H1 (cell line): Measurements from ENCODE around the gene SV2B. TPM values are rescaled to one million over a fixed set of nuclear protein-coding genes. Genes with fewer than 3 reads are reported as not detected.
A peak's percentile ranks its signal among the peaks of the same experiment; 100 is the strongest.

Experiments used
- BACH1 ChIP-seq: IDR thresholded peaks from 2 replicates; pipeline ENCODE4 v1.6.1; 2012; ENCODE audit warnings: low read length, improper control_type of control experiment
- CHD2 ChIP-seq: IDR thresholded peaks from 2 replicates; pipeline ENCODE4 v1.6.1; 2012; ENCODE audit warnings: low read length, improper control_type of control experiment
- CHD7 ChIP-seq: fragments of 300-600 bp; sonication (generic); IDR thresholded peaks from 2 replicates; pipeline ENCODE4 v1.7.1; 2012; ENCODE audit warnings: low read length, moderate library complexity, mild to moderate bottlenecking, inconsistent platforms; ENCODE audit not compliant: insufficient replicate concordance
- EGR1 ChIP-seq: IDR thresholded peaks from 2 replicates; pipeline ENCODE4 v1.6.1; 2011; ENCODE audit warnings: low read depth, low read length, borderline replicate concordance
- FOSL1 ChIP-seq: IDR thresholded peaks from 2 replicates; pipeline ENCODE4 v1.6.1; 2011; ENCODE audit warnings: mild to moderate bottlenecking, low read depth, low read length, moderate library complexity; ENCODE audit not compliant: insufficient read depth
- GABPA ChIP-seq: IDR thresholded peaks from 2 replicates; pipeline ENCODE4 v1.6.1; 2011; ENCODE audit warnings: mild to moderate bottlenecking, low read length, moderate library complexity, borderline replicate concordance; ENCODE audit not compliant: insufficient read depth
- HDAC6 ChIP-seq: IDR thresholded peaks from one replicate; pipeline ENCODE4 v1.7.1; 2012; ENCODE audit warnings: low read depth, mild to moderate bottlenecking, inconsistent platforms, low read length, moderate library complexity
- JUND ChIP-seq: IDR thresholded peaks from 2 replicates; pipeline ENCODE4 v1.6.1; 2011; ENCODE audit warnings: mild to moderate bottlenecking, improper control_type of control experiment, low read length
- SP2 ChIP-seq: IDR thresholded peaks from 2 replicates; pipeline ENCODE4 v1.6.1; 2012; ENCODE audit warnings: mild to moderate bottlenecking, low read length, inconsistent platforms
- TCF12 ChIP-seq: IDR thresholded peaks from 2 replicates; pipeline ENCODE4 v1.6.1; 2011; ENCODE audit warnings: low read depth, mild to moderate bottlenecking, low read length
- TEAD4 ChIP-seq: IDR thresholded peaks from 2 replicates; pipeline ENCODE4 v1.6.1; 2012; ENCODE audit warnings: low read depth, low read length, inconsistent platforms, mixed read lengths
- YY1 ChIP-seq: IDR thresholded peaks from 2 replicates; pipeline ENCODE4 v1.6.1; 2011; ENCODE audit warnings: low read depth, mild to moderate bottlenecking, low read length
- polyA plus RNA-seq, 7 experiments: library from polyadenylated mRNA; depleted of rRNA in 3 of 7; stranded (reverse) in 5 of 7; unstranded in 2 of 7; fragments of >200 nt in 5 of 7; fragments of 200-250 nt in 2 of 7; gene quantifications; 1 replicate in 5 of 7; 2 replicates in 1 of 7; 4 replicates in 1 of 7; pipeline versions ENCODE4 v1.2.1 to v1.2.3, GENCODE V29; 2011 to 2013; ENCODE audit warnings: missing spikeins in 2 of 7, mixed read lengths in 2 of 7
- total RNA-seq: library from RNA; stranded (reverse); fragmentation: NEBNext Ultra II Directional; extraction: Animal tissue kit (Norgen Biotek cat#: 25700); gene quantifications from 2 replicates; pipeline ENCODE4 v1.2.1, GENCODE V29; 2021

Gene SV2B
- total and polyA plus RNA-seq, 2 of the 8 experiments (the other 6 are each of a cell fraction or from before 2014, with no cell fraction given): 0.09 to 0.20 TPM

DNA sequence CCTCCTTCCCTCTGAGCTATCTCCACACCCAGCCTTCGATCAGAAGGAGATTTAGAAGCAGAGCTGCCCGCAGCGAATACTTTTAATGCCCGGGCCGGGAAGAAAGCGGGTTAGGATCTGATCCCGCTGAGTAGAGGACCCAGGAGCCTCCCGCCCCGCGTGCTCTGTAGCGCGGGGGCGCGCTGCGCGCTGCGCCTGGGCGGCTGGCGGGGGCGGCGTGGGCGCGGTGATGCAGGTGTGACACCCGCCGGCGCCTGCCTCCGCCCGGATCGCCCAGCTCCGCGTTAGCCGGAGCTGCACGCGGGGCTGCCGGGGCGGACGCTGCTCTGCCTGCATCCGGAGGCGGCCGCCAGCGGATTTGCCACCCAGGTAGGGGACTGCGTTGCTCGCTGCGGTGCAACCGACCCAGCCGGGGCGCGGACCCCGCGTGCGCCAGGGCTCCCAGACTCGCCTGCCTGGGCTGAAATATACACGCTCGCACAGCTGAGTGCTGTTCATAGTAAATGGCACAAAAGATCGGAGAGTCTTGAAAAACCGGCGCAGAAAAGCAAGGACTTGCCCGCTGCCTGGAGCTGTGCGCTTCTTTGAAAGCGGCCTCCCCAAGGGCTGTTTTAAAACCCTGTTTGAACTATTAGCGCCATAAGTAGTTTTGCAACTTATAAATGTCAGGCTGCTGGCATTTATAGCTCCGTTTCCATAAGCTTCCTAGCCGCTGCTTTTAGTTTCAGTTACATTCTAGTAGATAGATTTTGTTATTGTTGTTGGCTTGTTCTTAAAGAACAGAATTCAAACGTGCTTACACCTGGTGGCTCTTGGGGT, at the start of gene SV2B (continued):
- no peak for TF ChIP-seq CHD7
- TF ChIP-seq SP2: no peak
- TF ChIP-seq GABPA: no peak
- peak; percentile 91 for TF ChIP-seq EGR1
- TF ChIP-seq BACH1: no peak
- TF ChIP-seq HDAC6: no peak
- TF ChIP-seq YY1: no peak
- no peak for TF ChIP-seq TCF12
- TF ChIP-seq JUND: no peak
- no peak for TF ChIP-seq TEAD4
- no peak for TF ChIP-seq FOSL1
- TF ChIP-seq CHD2: no peak
